H1 (cell line): ENCODE data around the gene AOC1. TPM values are rescaled to one million over a fixed set of nuclear protein-coding genes. Genes with fewer than 3 reads are reported as not detected.

ENCODE experiments used
- CTCF ChIA-PET: fragments of 300-600 bp; sonication (Branson Sonifier 250); formaldehyde crosslinking; loops from one replicate; lab custom pipeline; 2021; ENCODE audit not compliant: partially characterized antibody; lab: Charles Lee
- POLR2A ChIA-PET: fragments of 300-600 bp; sonication (Branson Sonifier 250); formaldehyde crosslinking; loops from one replicate; lab custom pipeline; 2021; ENCODE audit warnings: inconsistent platforms; ENCODE audit not compliant: partially characterized antibody; lab: Charles Lee
- DNase-seq, 2 experiments: peaks; one replicate each; pipeline versions ENCODE4 v3.0.0 to v3.0.0-alpha.2; 2010 to 2022; ENCODE audit warnings: low spot score in 2 of 2, low read depth in 1 of 2, mixed read lengths in 1 of 2
- FAIRE-seq: peaks from 2 replicates; lab custom pipeline; 2011; peaks lifted over from hg19 to GRCh38; lab: Jason Lieb, UNC
- H2AFZ ChIP-seq: 2 replicates; pipeline ENCODE4 v1.8.1; 2012; ENCODE audit warnings: low read length, inconsistent platforms
- H2AK5ac ChIP-seq: 2 replicates; pipeline ENCODE4 v1.6.1; 2013; ENCODE audit warnings: low read depth, low read length
- H2BK120ac ChIP-seq: replicated peaks from 2 replicates; pipeline ENCODE3; 2013; ENCODE audit warnings: low read depth, low read length, inconsistent platforms
- H2BK12ac ChIP-seq: 2 replicates; pipeline ENCODE4 v1.6.1; 2013; ENCODE audit warnings: low read depth, low read length
- H2BK15ac ChIP-seq: 2 replicates; pipeline ENCODE4 v1.6.1; 2013; ENCODE audit warnings: low read length
- H2BK20ac ChIP-seq: 2 replicates; pipeline ENCODE4 v1.6.1; 2013; ENCODE audit warnings: low read length
- H2BK5ac ChIP-seq: 2 replicates; pipeline ENCODE4 v1.6.1; 2013; ENCODE audit warnings: low read depth, low read length
- H3K14ac ChIP-seq: 2 replicates; pipeline ENCODE4 v1.6.1; 2013; ENCODE audit warnings: inconsistent platforms; ENCODE audit not compliant: insufficient read length
- H3K18ac ChIP-seq: 2 replicates; pipeline ENCODE4 v1.6.1; 2013; ENCODE audit warnings: low read length; ENCODE audit errors: extremely low read depth
- H3K23ac ChIP-seq: 2 replicates; pipeline ENCODE4 v1.6.1; 2013; ENCODE audit warnings: inconsistent platforms; ENCODE audit not compliant: insufficient read length
- H3K23me2 ChIP-seq: 2 replicates; pipeline ENCODE4 v1.6.1; 2013; ENCODE audit warnings: low read depth, low read length
- H3K27ac ChIP-seq: 2 replicates; pipeline ENCODE4 v1.6.1; 2011; ENCODE audit warnings: low read depth, low read length, inconsistent platforms
- H3K27me3 ChIP-seq, 4 experiments: replicated peaks in 1 of 4; 1 replicate in 1 of 4; 2 replicates in 3 of 4; pipeline versions ENCODE4 v1.6.1 to v1.8.1; 2011 to 2013; ENCODE audit warnings: low read length in 3 of 4, mild to moderate bottlenecking in 3 of 4, inconsistent platforms in 2 of 4, mixed read lengths in 2 of 4, moderate library complexity in 1 of 4; ENCODE audit not compliant: control insufficient read depth in 3 of 4, insufficient read depth in 3 of 4; ENCODE audit errors: extremely low read depth in 1 of 4
- H3K36me3 ChIP-seq, 4 experiments: 2 replicates each; pipeline versions ENCODE4 v1.6.1 to v1.8.1; 2011 to 2013; ENCODE audit warnings: mild to moderate bottlenecking in 4 of 4, low read length in 3 of 4, moderate library complexity in 2 of 4, control low read depth in 1 of 4, inconsistent platforms in 1 of 4; ENCODE audit not compliant: insufficient read depth in 4 of 4, control insufficient read depth in 2 of 4
- H3K4ac ChIP-seq: replicated peaks from 2 replicates; pipeline ENCODE3; 2013; ENCODE audit warnings: low read length, low read depth, mixed read lengths, inconsistent platforms; ENCODE audit not compliant: insufficient read length
- H3K4me1 ChIP-seq, 4 experiments: replicated peaks in 1 of 4; 1 replicate in 1 of 4; 2 replicates in 3 of 4; pipeline versions ENCODE4 v1.6.1 to v1.8.1; 2011 to 2013; ENCODE audit warnings: low read length in 3 of 4, inconsistent platforms in 2 of 4, mixed read lengths in 1 of 4; ENCODE audit not compliant: insufficient read depth in 4 of 4, control insufficient read depth in 3 of 4
- H3K4me2 ChIP-seq, 2 experiments: 2 replicates each; pipeline versions ENCODE4 v1.6.1 to v1.8.1; 2011 to 2013; ENCODE audit warnings: low read depth in 2 of 2, low read length in 2 of 2, control low read depth in 1 of 2, inconsistent platforms in 1 of 2, mild to moderate bottlenecking in 1 of 2; ENCODE audit not compliant: insufficient read depth in 1 of 2
- H3K4me3 ChIP-seq, 4 experiments: fragments of 200-600, 300-600 bp in 1 of 4; sonication (generic), shearing (Covaris generic), sonication (Bioruptor Twin) in 1 of 4; 2 replicates each; pipeline versions ENCODE4 v1.5.1 to v1.8.1; 2011 to 2016; ENCODE audit warnings: low read length in 4 of 4, low read depth in 3 of 4, control low read depth in 2 of 4, inconsistent platforms in 2 of 4, mild to moderate bottlenecking in 2 of 4, mixed read lengths in 1 of 4, moderate library complexity in 1 of 4; ENCODE audit not compliant: insufficient read depth in 2 of 4; ENCODE audit errors: extremely low read depth in 1 of 4
- H3K56ac ChIP-seq: replicated peaks from 2 replicates; pipeline ENCODE3; 2013; ENCODE audit warnings: low read depth, mild to moderate bottlenecking, mixed read lengths, low read length, inconsistent platforms; ENCODE audit not compliant: insufficient read length
- H3K79me1 ChIP-seq: 2 replicates; pipeline ENCODE4 v1.6.1; 2013; ENCODE audit warnings: low read depth, low read length, control low read depth
- H3K79me2 ChIP-seq, 2 experiments: 2 replicates each; pipeline versions ENCODE4 v1.6.1 to v1.8.1; 2012 to 2013; ENCODE audit warnings: low read length in 2 of 2, mild to moderate bottlenecking in 2 of 2, inconsistent platforms in 1 of 2; ENCODE audit not compliant: insufficient read depth in 2 of 2, control insufficient read depth in 1 of 2
- H3K9ac ChIP-seq, 4 experiments: replicated peaks in 1 of 4; 1 replicate in 1 of 4; 2 replicates in 3 of 4; pipeline versions ENCODE4 v1.6.1 to v1.8.1; 2011 to 2013; ENCODE audit warnings: low read depth in 3 of 4, low read length in 3 of 4, control low read depth in 2 of 4, mild to moderate bottlenecking in 2 of 4, moderate library complexity in 2 of 4, inconsistent platforms in 1 of 4; ENCODE audit errors: extremely low read depth in 1 of 4
- H3K9me3 ChIP-seq, 2 experiments: 2 replicates each; pipeline versions ENCODE4 v1.6.1 to v1.8.1; 2012 to 2013; ENCODE audit warnings: mild to moderate bottlenecking in 2 of 2, moderate library complexity in 2 of 2, control low read depth in 1 of 2, inconsistent platforms in 1 of 2, low read depth in 1 of 2, low read length in 1 of 2, mixed read lengths in 1 of 2; ENCODE audit not compliant: insufficient read depth in 2 of 2
- H4K20me1 ChIP-seq, 2 experiments: replicated peaks in 1 of 2; 2 replicates each; pipeline versions ENCODE3 to v1.8.1; 2011 to 2013; ENCODE audit warnings: inconsistent platforms in 2 of 2, low read length in 2 of 2, mild to moderate bottlenecking in 1 of 2; ENCODE audit not compliant: insufficient read depth in 2 of 2, control insufficient read depth in 1 of 2
- H4K5ac ChIP-seq: 2 replicates; pipeline ENCODE4 v1.6.1; 2013; ENCODE audit warnings: low read length, low read depth, mixed read lengths, inconsistent platforms; ENCODE audit not compliant: insufficient read length
- H4K8ac ChIP-seq: 2 replicates; pipeline ENCODE4 v1.8.0; 2013; ENCODE audit warnings: mild to moderate bottlenecking, moderate library complexity, low read length, inconsistent platforms; ENCODE audit not compliant: insufficient read depth; ENCODE audit errors: extremely low read depth
- H4K91ac ChIP-seq: replicated peaks from 2 replicates; pipeline ENCODE3; 2013; ENCODE audit warnings: low read length, mixed read lengths, inconsistent platforms; ENCODE audit not compliant: insufficient read length
- KDM1A ChIP-seq: fragments of 200-600, 300-600 bp; sonication (generic); IDR thresholded peaks from 2 replicates; pipeline ENCODE4 v1.7.1; 2016; ENCODE audit warnings: mild to moderate bottlenecking, low read length, borderline replicate concordance
- RXRA ChIP-seq: IDR thresholded peaks from 2 replicates; pipeline ENCODE4 v1.6.1; 2011; ENCODE audit warnings: low read depth, mild to moderate bottlenecking, low read length, moderate library complexity; ENCODE audit not compliant: insufficient read depth
- SIRT6 ChIP-seq: IDR thresholded peaks from one replicate; pipeline ENCODE4 v1.7.1; 2012; ENCODE audit warnings: low read length, inconsistent platforms
- WGBS, 2 experiments: shearing (Covaris generic) in 1 of 2; methylation state at CpG; one replicate each; pipeline versions ENCODE4 v1.1.6 to v1.1.7; 2013 to 2015; ENCODE audit warnings: low lambda C conversion rate in 2 of 2, mixed read lengths in 2 of 2, inconsistent platforms in 1 of 2, low coverage in 1 of 2, missing lambda C conversion rate in 1 of 2; ENCODE audit not compliant: insufficient replicate concordance in 2 of 2, insufficient coverage in 1 of 2, insufficient read length in 1 of 2; ENCODE audit errors: extremely low coverage in 1 of 2, missing lambda C conversion rate in 1 of 2; 5-methylcytosine and 5-hydroxymethylcytosine counted together
- polyA plus RNA-seq, 7 experiments: library from polyadenylated mRNA; depleted of rRNA in 3 of 7; stranded (reverse) in 5 of 7; unstranded in 2 of 7; fragments of >200 nt in 5 of 7; fragments of 200-250 nt in 2 of 7; gene quantifications; 1 replicate in 5 of 7; 2 replicates in 1 of 7; 4 replicates in 1 of 7; pipeline versions ENCODE4 v1.2.1 to v1.2.3, GENCODE V29; 2011 to 2013; ENCODE audit warnings: missing spikeins in 2 of 7, mixed read lengths in 2 of 7
- total RNA-seq: library from RNA; stranded (reverse); fragmentation: NEBNext Ultra II Directional; extraction: Animal tissue kit (Norgen Biotek cat#: 25700); gene quantifications from 2 replicates; pipeline ENCODE4 v1.2.1, GENCODE V29; 2021

The AOC1 gene
- total and polyA plus RNA-seq, 2 of the 8 experiments (the other 6 are each of a cell fraction or from before 2014, with no cell fraction given): 0.15 to 0.17 TPM

GRCh38 chr7:150896562-150897209 is 44.4 kb downstream of the AOC1 start:
- no peak overlapping the region for H3K27ac ChIP-seq
- no peak overlapping the region for H3K23ac ChIP-seq
- no peaks in the 10 kb centered on the region for H3K79me1 ChIP-seq
- no peaks in the 10 kb centered on the region; a peak in 1 of 4 replicates for H3K9me3 ChIP-seq
- WGBS, 2 experiments: 79% methylated on average over 7 of the region's 10 CpGs; no CpG with 5 or more reads in 1 of the 2 experiments
- H2BK20ac ChIP-seq: no peak overlapping the region
- H3K27me3 ChIP-seq: peaks cover 0 to 11% (median 6%) of the 10 kb centered on the region in 4 experiments; a peak in 4 of 7 replicates
- no peak overlapping the region for H3K18ac ChIP-seq
- no peak overlapping the region for H2AK5ac ChIP-seq
- H3K9ac ChIP-seq: no peak overlapping the region
- H3K56ac ChIP-seq: no peak overlapping the region
- TF ChIP-seq SIRT6 (no peak), KDM1A (no peak), RXRA (no peak)
- no peak overlapping the region for H2BK120ac ChIP-seq
- H3K14ac ChIP-seq: no peak overlapping the region
- no peak overlapping the region for H2BK15ac ChIP-seq
- H2AFZ ChIP-seq: no peak overlapping the region
- H3K79me2 ChIP-seq: no peaks in the 10 kb centered on the region
- no peak for FAIRE-seq
- no peak overlapping the region for H2BK12ac ChIP-seq
- H3K4me3 ChIP-seq: no peak overlapping the region
- no peak for DNase-seq
- H3K4me1 ChIP-seq: peaks cover 0 to 21% (median 7%) of the 10 kb centered on the region in 4 experiments; a peak in 4 of 7 replicates
- H4K20me1 ChIP-seq: no peaks in the 10 kb centered on the region
- no peak overlapping the region for H3K4ac ChIP-seq
- ChIA-PET POLR2A (no interaction called here), CTCF (interaction anchor here (0.7 to 2.9 kb wide), 3 partner anchors 19 to 88 kb away, joined by 3 to 35 read pairs (median 32); no protein-coding TSS in a partner anchor)
- H4K5ac ChIP-seq: no peak overlapping the region
- H3K23me2 ChIP-seq: no peaks in the 10 kb centered on the region
- H4K91ac ChIP-seq: no peak overlapping the region
- H2BK5ac ChIP-seq: no peak overlapping the region; the same call in 1 of the 2 replicates
- H4K8ac ChIP-seq: no peak overlapping the region
- no peak overlapping the region for H3K4me2 ChIP-seq
- H3K36me3 ChIP-seq: no peaks in the 10 kb centered on the region
